H1 (cell line): ENCODE measurements around the gene TRIM62.

Source experiments
- CTCF ChIP-seq, 3 experiments: IDR thresholded peaks; 1 replicate in 2 of 3; 2 replicates in 1 of 3; pipeline versions ENCODE4 v1.5.1 to v1.6.1; 2011; ENCODE audit warnings: low read length in 3 of 3, mild to moderate bottlenecking in 3 of 3, inconsistent platforms in 2 of 3, low read depth in 1 of 3, moderate library complexity in 1 of 3; ENCODE audit not compliant: insufficient read depth in 1 of 3; ENCODE audit errors: control extremely low read depth in 1 of 3
- EP300 ChIP-seq, 2 experiments: IDR thresholded peaks; 1 replicate in 1 of 2; 2 replicates in 1 of 2; pipeline ENCODE4 v1.6.1; 2011 to 2012; ENCODE audit warnings: low read depth in 2 of 2, low read length in 2 of 2, mild to moderate bottlenecking in 2 of 2, borderline replicate concordance in 1 of 2, inconsistent platforms in 1 of 2, moderate library complexity in 1 of 2
- GABPA ChIP-seq: IDR thresholded peaks from 2 replicates; pipeline ENCODE4 v1.6.1; 2011; ENCODE audit warnings: mild to moderate bottlenecking, low read length, moderate library complexity, borderline replicate concordance; ENCODE audit not compliant: insufficient read depth
- JUN ChIP-seq: IDR thresholded peaks from 2 replicates; pipeline ENCODE4 v1.6.1; 2011; ENCODE audit warnings: low read depth, mild to moderate bottlenecking, improper control_type of control experiment, low read length
- JUND ChIP-seq: IDR thresholded peaks from 2 replicates; pipeline ENCODE4 v1.6.1; 2011; ENCODE audit warnings: mild to moderate bottlenecking, improper control_type of control experiment, low read length
- KDM1A ChIP-seq: fragments of 200-600, 300-600 bp; sonication (generic); IDR thresholded peaks from 2 replicates; pipeline ENCODE4 v1.7.1; 2016; ENCODE audit warnings: mild to moderate bottlenecking, low read length, borderline replicate concordance
- POLR2A ChIP-seq, 2 experiments: IDR thresholded peaks; 1 replicate in 1 of 2; 2 replicates in 1 of 2; pipeline ENCODE4 v1.6.1; 2011; ENCODE audit warnings: low read depth in 2 of 2, low read length in 2 of 2, mild to moderate bottlenecking in 2 of 2; ENCODE audit errors: control extremely low read depth in 1 of 2
- POLR2AphosphoS5 ChIP-seq: IDR thresholded peaks from 2 replicates; pipeline ENCODE4 v1.6.1; 2011; ENCODE audit warnings: low read depth, low read length
- RAD21 ChIP-seq, 2 experiments: IDR thresholded peaks in 1 of 2; conservative IDR thresholded peaks in 1 of 2; 2 replicates each; pipeline ENCODE4 v1.6.1; 2011; ENCODE audit warnings: low read depth in 2 of 2, low read length in 2 of 2, improper control_type of control experiment in 1 of 2, inconsistent platforms in 1 of 2, mild to moderate bottlenecking in 1 of 2, moderate library complexity in 1 of 2
- RBBP5 ChIP-seq: IDR thresholded peaks from 2 replicates; pipeline ENCODE4 v1.7.1; 2012; ENCODE audit warnings: low read depth, mild to moderate bottlenecking, inconsistent platforms, low read length, moderate library complexity, borderline replicate concordance
- RXRA ChIP-seq: IDR thresholded peaks from 2 replicates; pipeline ENCODE4 v1.6.1; 2011; ENCODE audit warnings: low read depth, mild to moderate bottlenecking, low read length, moderate library complexity; ENCODE audit not compliant: insufficient read depth
- SIN3A ChIP-seq, 2 experiments: IDR thresholded peaks in 1 of 2; conservative IDR thresholded peaks in 1 of 2; 2 replicates each; pipeline ENCODE4 v1.6.1; 2011 to 2012; ENCODE audit warnings: low read length in 2 of 2, improper control_type of control experiment in 1 of 2, low read depth in 1 of 2, mild to moderate bottlenecking in 1 of 2
- TF ChIP-seq, protein P1 (sequence below): IDR thresholded peaks from 2 replicates; pipeline ENCODE4 v1.6.1; 2012; ENCODE audit warnings: inconsistent platforms
- TF ChIP-seq, protein P2 (sequence below): IDR thresholded peaks from 2 replicates; pipeline ENCODE4 v1.6.1; 2011; ENCODE audit warnings: low read length, improper control_type of control experiment

DNA sequence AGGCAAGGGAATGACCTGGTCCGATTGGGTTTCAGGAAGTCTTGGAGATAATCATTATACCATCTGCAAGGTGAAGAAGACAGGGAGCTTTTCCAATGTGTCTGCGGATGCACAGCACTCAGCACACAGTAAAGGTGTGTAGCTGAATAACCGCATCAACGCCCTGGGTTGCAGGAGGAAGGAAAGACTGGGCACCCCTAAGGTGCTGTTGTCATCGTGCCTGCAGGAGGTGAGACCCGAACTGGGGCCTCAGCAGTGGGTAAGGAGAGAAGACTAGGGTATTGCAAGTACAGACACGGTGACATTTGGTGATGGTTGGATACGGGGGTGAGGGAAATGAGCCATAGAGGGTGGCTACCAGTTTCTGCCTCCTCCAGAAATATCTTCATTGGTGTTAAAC is 1.1 kb upstream of the TRIM62 start:
- TF ChIP-seq POLR2AphosphoS5 (no peak), CTCF (IDR thresholded peaks at IDR 0.05; ENCODE audit: control extremely low read depth in 1 of 3, insufficient read depth in 1 of 3, low read depth in 1 of 3, low read length in 3 of 3) (no peak), KDM1A (no peak), SIN3A (conservative IDR thresholded peaks at IDR 0.05 in 1 of 2, IDR thresholded peaks at IDR 0.05 in 1 of 2; ENCODE audit: low read depth in 1 of 2, low read length in 2 of 2) (no peak), POLR2A (IDR thresholded peaks at IDR 0.05; ENCODE audit: control extremely low read depth in 1 of 2, low read depth in 2 of 2, low read length in 2 of 2) (no peak), RXRA (no peak), GABPA (no peak), RAD21 (IDR thresholded peaks at IDR 0.05 in 1 of 2, conservative IDR thresholded peaks at IDR 0.05 in 1 of 2; ENCODE audit: low read depth in 2 of 2, low read length in 2 of 2) (no peak), EP300 (IDR thresholded peaks at IDR 0.05; ENCODE audit: borderline replicate concordance in 1 of 2, low read depth in 2 of 2, low read length in 2 of 2) (no peak), JUND (no peak), JUN (no peak), RBBP5 (no peak)
- TF ChIP-seq, protein P1, sequence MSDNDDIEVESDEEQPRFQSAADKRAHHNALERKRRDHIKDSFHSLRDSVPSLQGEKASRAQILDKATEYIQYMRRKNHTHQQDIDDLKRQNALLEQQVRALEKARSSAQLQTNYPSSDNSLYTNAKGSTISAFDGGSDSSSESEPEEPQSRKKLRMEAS, result no peak
- TF ChIP-seq, protein P2, sequence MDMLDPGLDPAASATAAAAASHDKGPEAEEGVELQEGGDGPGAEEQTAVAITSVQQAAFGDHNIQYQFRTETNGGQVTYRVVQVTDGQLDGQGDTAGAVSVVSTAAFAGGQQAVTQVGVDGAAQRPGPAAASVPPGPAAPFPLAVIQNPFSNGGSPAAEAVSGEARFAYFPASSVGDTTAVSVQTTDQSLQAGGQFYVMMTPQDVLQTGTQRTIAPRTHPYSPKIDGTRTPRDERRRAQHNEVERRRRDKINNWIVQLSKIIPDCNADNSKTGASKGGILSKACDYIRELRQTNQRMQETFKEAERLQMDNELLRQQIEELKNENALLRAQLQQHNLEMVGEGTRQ, result no peak
